ENCODE results near the gene FGD6. TPM values are rescaled to one million over a fixed set of nuclear protein-coding genes. Genes with fewer than 3 reads are reported as not detected.
A peak's percentile ranks its signal among the peaks of the same experiment; 100 is the strongest.
"Not testable (repeated sequence)": the region's sequence is repeated elsewhere in the genome, so short reads cannot be mapped to it uniquely, and the experiment has no call there.

FGD6 gene
- total RNA-seq, 4 donors from 2014 or later, result 25.8 to 46.5 (median 36.3) TPM

DNA sequence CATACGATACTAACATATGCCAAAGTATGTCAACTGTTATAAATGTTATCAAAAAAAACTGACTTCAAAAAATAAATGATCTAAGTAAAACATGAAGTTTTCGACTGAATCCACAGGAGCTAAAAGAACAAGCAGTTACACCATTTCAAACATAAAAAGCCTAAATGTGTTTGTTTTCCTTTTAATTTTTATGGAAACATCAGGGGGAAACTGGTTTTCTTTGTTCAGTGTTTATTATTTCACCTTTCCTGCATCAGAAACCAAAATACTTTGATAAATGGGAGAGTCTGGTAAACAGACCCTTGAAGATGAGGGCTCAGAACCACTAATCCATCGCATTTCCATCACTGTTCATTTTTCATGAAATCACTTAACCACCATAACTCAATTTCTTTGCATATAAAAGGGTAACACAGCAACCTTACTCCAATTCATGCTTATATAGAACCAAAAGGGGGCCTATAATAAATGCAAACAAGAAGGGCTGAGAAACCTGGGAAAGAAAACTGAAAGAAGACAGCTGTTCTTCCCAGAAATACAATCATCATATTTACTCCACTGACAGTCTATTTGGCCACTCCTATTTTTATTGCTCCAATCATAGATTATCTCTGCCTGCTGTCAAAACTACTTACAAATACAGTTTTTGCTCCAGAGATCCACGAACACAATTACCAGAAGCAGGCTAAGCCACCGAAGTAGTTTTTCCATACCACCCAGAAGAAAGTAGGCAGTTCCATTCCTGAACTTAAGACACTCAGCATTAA lies 17.0 kb downstream of the FGD6 start:
- Histone ChIP-seq H3K27ac (peak overlapping the region in 3 of 4 donors; percentile 15 to 64 (median 57)), H3K9me3 (no peaks in the 10 kb centered on the region), H3K4me3 (no peak overlapping the region), H3K27me3 (no peaks in the 10 kb centered on the region), H3K4me1 (peaks cover 8 to 51% (median 10%) of the 10 kb centered on the region in 3 donors), H3K36me3 (no peaks in the 10 kb centered on the region)
- ATAC-seq, result no peak
- WGBS, 2 donors (ENCODE audit: low coverage in 1 of 2), result 35 to 39% methylated on average over 5 of the region's 5 CpGs
- TF ChIP-seq, protein P1, sequence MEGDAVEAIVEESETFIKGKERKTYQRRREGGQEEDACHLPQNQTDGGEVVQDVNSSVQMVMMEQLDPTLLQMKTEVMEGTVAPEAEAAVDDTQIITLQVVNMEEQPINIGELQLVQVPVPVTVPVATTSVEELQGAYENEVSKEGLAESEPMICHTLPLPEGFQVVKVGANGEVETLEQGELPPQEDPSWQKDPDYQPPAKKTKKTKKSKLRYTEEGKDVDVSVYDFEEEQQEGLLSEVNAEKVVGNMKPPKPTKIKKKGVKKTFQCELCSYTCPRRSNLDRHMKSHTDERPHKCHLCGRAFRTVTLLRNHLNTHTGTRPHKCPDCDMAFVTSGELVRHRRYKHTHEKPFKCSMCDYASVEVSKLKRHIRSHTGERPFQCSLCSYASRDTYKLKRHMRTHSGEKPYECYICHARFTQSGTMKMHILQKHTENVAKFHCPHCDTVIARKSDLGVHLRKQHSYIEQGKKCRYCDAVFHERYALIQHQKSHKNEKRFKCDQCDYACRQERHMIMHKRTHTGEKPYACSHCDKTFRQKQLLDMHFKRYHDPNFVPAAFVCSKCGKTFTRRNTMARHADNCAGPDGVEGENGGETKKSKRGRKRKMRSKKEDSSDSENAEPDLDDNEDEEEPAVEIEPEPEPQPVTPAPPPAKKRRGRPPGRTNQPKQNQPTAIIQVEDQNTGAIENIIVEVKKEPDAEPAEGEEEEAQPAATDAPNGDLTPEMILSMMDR (IDR thresholded peaks at IDR 0.05), result no peak
- TF ChIP-seq POLR2A (IDR thresholded peaks at IDR 0.05), result no peak
- no peak for TF ChIP-seq EP300 (IDR thresholded peaks at IDR 0.05)
- no peak for TF ChIP-seq POLR2AphosphoS5 (IDR thresholded peaks at IDR 0.05)

DNA sequence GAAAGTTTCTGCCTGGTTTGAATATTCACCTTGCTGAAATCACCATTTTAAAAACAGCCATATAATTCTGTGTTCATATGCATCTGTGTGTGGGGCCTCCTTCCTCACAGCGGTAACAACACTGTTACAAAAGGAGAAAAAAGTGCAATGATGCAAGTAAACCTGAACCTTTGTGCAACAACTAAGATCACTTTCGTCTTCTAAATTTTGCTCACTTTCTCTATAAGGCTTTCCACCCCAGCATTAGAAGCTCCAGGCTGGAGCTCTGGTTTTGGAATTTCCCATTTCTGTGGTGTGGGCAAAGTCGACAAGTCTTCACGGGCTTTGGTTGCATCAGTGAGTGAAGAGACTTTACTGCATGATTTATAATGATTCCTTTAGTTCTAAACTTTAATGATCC lies 18.4 kb downstream of the FGD6 start:
- 76 to 89% methylated on average over 4 of the region's 4 CpGs for WGBS, 2 donors (ENCODE audit: low coverage in 1 of 2)
- TF ChIP-seq POLR2A (IDR thresholded peaks at IDR 0.05) (no peak), EP300 (IDR thresholded peaks at IDR 0.05) (no peak), POLR2AphosphoS5 (IDR thresholded peaks at IDR 0.05) (no peak)
- TF ChIP-seq, protein P1 (IDR thresholded peaks at IDR 0.05), result no peak
- Histone ChIP-seq H3K9me3 (no peaks in the 10 kb centered on the region), H3K27ac (no peak overlapping the region), H3K36me3 (no peaks in the 10 kb centered on the region), H3K27me3 (no peaks in the 10 kb centered on the region), H3K4me1 (peaks cover 6 to 37% (median 10%) of the 10 kb centered on the region in 3 donors), H3K4me3 (no peak overlapping the region)
- ATAC-seq, result no peak

- H3K9me3 ChIP-seq, result no peaks in the 10 kb centered on the region
- no peaks in the 10 kb centered on the region for H3K27me3 ChIP-seq
- WGBS, 2 donors (ENCODE audit: low coverage in 1 of 2), result 88 to 100% methylated on average over 1 to 2 of the region's 2 CpGs
- H3K27ac ChIP-seq, result no peak overlapping the region
- H3K4me3 ChIP-seq, result no peak overlapping the region
- TF ChIP-seq POLR2AphosphoS5 (IDR thresholded peaks at IDR 0.05) (no peak), EP300 (IDR thresholded peaks at IDR 0.05) (no peak), POLR2A (IDR thresholded peaks at IDR 0.05) (no peak)
- TF ChIP-seq, protein P1 (IDR thresholded peaks at IDR 0.05), result no peak
- peaks cover 5 to 24% (median 5%) of the 10 kb centered on the region in 3 donors for H3K4me1 ChIP-seq
- ATAC-seq, result no peak
- no peaks in the 10 kb centered on the region for H3K36me3 ChIP-seq
Observed at GRCh38 chr12:95197636-95198035, 19.6 kb downstream of the FGD6 start.

DNA sequence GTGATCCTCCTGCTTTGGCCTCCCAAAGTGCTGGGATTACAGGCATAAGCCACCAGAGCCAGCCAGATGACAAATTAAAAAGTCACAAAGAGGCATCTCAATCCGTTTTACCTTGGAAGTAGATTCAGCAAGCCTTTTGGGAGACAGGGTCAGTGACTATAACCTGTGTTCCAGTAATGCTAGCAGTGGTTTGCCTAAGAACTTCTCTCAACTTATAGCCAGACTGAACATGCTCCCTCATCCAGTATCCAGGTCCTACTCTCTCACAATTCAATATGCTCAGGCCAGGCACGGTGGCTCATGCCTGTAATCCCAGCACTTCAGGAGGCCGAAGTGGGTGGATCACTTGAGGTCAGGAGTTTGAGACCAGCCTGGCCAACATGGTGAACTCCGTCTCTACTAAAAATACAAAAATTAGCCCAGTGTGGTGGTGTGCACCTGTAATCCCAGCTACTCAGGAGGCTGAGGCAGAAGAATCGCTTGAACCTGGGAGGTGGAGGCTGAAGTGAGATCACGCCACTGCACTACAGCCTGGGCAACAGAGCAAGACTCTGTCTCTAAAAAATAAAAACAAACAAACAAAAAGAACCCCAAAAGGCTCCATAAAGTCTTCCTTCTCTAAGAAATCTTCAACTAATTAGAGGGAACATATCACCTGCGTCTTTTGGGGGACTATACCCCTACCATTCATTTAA lies 20.2 kb downstream of the FGD6 start:
- H3K9me3 ChIP-seq, H3K27ac ChIP-seq, H3K4me3 ChIP-seq, H3K27me3 ChIP-seq, H3K36me3 ChIP-seq, ATAC-seq: not testable (repeated sequence)
- H3K4me1 ChIP-seq, result peaks cover 3 to 18% (median 5%) of the 10 kb centered on the region in 3 donors
- WGBS, 2 donors (ENCODE audit: low coverage in 1 of 2), result 87 to 90% methylated on average over 3 to 6 of the region's 7 CpGs

DNA sequence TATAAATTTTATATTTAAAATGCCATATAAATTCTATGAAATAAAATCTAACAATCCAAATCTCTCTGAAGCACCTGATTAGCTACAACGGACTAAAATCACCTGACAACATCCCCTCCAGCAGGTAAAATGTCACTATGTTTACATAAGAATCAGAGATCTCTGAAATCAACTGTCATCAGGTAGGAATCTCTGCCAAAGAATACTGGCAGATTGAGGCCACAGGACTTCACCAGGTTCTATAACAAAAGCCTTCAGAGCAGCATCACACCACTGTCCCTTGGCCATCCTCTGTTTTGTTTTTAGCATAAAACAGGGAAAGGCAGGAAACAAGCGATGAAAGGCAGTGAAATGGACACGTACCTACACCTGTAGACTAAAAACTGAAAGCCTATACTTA lies 22.1 kb downstream of the FGD6 start:
- Histone ChIP-seq H3K4me3 (no peak overlapping the region), H3K27me3 (no peaks in the 10 kb centered on the region), H3K36me3 (no peaks in the 10 kb centered on the region), H3K4me1 (peaks cover 0 to under 1% (median 0%) of the 10 kb centered on the region in 3 donors), H3K9me3 (no peaks in the 10 kb centered on the region), H3K27ac (no peak overlapping the region)
- 100% methylated on average over 1 to 3 of the region's 3 CpGs for WGBS, 2 donors (ENCODE audit: low coverage in 1 of 2)
- TF ChIP-seq EP300 (IDR thresholded peaks at IDR 0.05) (no peak), POLR2AphosphoS5 (IDR thresholded peaks at IDR 0.05) (no peak), POLR2A (IDR thresholded peaks at IDR 0.05) (no peak)
- TF ChIP-seq, protein P1 (IDR thresholded peaks at IDR 0.05), result no peak
- ATAC-seq, result no peak

Measured in gastroesophageal sphincter (tissue), 4 donors.